ENCODE data around the gene SLC35E4. TPM values are rescaled to one million over a fixed set of nuclear protein-coding genes. Genes with fewer than 3 reads are reported as not detected.

Gene SLC35E4
- total and polyA plus RNA-seq, 3 donors from 2014 or later = 11.6 to 35.9 (median 11.6) TPM

DNA sequence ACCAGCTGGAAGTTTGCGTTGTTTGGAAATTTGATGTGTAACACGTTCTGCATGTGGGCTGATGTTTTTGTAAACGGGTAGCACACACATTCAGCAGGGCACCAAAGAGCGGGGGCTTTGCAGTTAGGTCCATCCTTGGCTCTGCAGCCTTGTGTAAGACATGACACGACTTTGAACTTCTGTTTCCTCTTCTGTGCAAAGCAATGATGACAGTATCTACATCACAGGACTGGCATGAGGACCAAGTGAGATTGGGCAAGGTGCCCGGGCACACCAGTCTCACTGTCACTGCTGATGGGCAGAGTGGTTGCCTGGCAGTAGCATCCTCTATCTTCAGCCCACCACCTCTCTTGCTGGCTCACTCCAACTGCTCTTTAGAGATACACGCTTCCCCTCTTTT, 25.3 kb upstream of the SLC35E4 start:
- H3K9me3 ChIP-seq = no peaks in the 10 kb centered on the region
- no peaks in the 10 kb centered on the region for H3K36me3 ChIP-seq (ENCODE audit: low read depth, missing control alignments)
- no peak overlapping the region for H3K27ac ChIP-seq
- H3K4me1 ChIP-seq = no peaks in the 10 kb centered on the region
- H3K4me3 ChIP-seq = no peak overlapping the region
- no peaks in the 10 kb centered on the region for H3K27me3 ChIP-seq
- intact Hi-C loops (cut with DNase I; ENCODE audit: low total_unique reads) = no loop called here
- DNase-seq = peak; percentile 38
- WGBS, 2 donors = 82 to 89% methylated on average over 7 of the region's 7 CpGs
- TF ChIP-seq, protein P1, sequence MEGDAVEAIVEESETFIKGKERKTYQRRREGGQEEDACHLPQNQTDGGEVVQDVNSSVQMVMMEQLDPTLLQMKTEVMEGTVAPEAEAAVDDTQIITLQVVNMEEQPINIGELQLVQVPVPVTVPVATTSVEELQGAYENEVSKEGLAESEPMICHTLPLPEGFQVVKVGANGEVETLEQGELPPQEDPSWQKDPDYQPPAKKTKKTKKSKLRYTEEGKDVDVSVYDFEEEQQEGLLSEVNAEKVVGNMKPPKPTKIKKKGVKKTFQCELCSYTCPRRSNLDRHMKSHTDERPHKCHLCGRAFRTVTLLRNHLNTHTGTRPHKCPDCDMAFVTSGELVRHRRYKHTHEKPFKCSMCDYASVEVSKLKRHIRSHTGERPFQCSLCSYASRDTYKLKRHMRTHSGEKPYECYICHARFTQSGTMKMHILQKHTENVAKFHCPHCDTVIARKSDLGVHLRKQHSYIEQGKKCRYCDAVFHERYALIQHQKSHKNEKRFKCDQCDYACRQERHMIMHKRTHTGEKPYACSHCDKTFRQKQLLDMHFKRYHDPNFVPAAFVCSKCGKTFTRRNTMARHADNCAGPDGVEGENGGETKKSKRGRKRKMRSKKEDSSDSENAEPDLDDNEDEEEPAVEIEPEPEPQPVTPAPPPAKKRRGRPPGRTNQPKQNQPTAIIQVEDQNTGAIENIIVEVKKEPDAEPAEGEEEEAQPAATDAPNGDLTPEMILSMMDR (IDR thresholded peaks at IDR 0.05) = no peak
- TF ChIP-seq POLR2A (IDR thresholded peaks at IDR 0.05) = no peak

DNA sequence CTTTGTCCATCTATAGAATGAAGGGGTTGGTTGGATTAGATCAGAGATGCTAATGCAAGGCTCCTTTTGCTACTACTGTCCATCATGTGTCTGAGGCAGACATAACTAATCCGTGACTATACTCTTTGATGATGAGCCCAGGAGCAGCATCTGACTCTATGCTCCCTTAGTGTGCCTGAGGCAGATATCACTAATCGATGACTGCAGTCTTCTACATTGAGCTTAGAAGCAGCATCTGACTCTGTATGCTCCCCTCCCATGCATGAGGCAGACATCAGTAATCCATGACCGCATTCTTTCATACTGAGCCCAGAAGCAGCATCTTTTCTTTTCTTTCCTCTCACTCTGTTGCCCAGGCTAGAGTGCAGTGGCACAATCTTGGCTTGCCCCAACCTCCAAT, 24.4 kb upstream of the SLC35E4 start:
- intact Hi-C loops (cut with DNase I; ENCODE audit: low total_unique reads) = no loop called here
- no peaks in the 10 kb centered on the region for H3K36me3 ChIP-seq (ENCODE audit: low read depth, missing control alignments)
- WGBS, 2 donors = 89 to 98% methylated on average over 3 of the region's 3 CpGs

DNA sequence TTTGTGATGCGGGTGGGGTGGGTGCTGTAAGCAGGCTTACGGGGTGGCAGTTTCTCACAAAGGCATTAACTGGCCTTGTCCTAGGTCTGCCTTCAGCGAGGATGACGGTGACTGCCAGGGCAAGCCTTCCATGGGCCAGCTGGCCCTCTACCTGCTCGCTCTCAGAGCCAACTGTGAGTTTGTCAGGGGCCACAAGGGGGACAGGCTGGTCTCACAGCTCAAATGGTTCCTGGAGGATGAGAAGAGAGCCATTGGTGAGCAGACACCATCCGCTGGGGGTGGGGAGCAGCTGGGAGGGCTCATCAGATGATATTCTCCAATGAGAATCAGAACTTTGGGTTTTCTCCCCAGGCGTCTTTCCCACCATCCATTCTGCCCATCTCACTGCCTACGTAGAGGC, 22.8 kb upstream of the SLC35E4 start:
- Histone ChIP-seq H3K27me3 (no peaks in the 10 kb centered on the region), H3K4me3 (no peak overlapping the region), H3K4me1 (no peaks in the 10 kb centered on the region), H3K27ac (no peak overlapping the region), H3K9me3 (no peaks in the 10 kb centered on the region), H3K36me3 (ENCODE audit: low read depth, missing control alignments) (no peaks in the 10 kb centered on the region)
- no peak for DNase-seq
- intact Hi-C loops (cut with DNase I; ENCODE audit: low total_unique reads) = no loop called here
- TF ChIP-seq POLR2A (IDR thresholded peaks at IDR 0.05) = no peak
- TF ChIP-seq, protein P1 (IDR thresholded peaks at IDR 0.05) = no peak
- WGBS, 2 donors = 94 to 96% methylated on average over 8 of the region's 8 CpGs

More for the DNA sequence above, 24.4 kb upstream of the SLC35E4 start:
- no peak overlapping the region for H3K27ac ChIP-seq
- H3K27me3 ChIP-seq = no peaks in the 10 kb centered on the region
- TF ChIP-seq, protein P1 (IDR thresholded peaks at IDR 0.05) = no peak
- no peak for TF ChIP-seq POLR2A (IDR thresholded peaks at IDR 0.05)
- no peak for DNase-seq
- H3K9me3 ChIP-seq = no peaks in the 10 kb centered on the region
- H3K4me1 ChIP-seq = no peaks in the 10 kb centered on the region
- H3K4me3 ChIP-seq = no peak overlapping the region

DNA sequence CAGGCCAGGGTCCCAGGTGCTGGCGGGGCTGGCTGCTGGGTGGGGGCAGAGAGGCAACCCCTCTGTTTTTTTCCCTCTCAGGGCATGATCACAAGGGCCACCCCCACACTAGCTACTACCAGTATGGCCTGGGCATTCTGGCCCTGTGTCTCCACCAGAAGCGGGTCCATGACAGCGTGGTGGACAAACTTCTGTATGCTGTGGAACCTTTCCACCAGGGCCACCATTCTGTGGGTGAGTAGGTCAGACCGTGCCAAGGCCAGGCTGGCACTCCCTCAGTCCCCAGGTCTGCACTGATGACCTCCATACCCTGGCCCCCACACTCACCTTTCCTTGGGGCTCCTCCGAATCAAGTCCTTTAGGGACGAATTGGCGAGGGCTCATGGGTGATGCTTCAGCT, 21.3 kb upstream of the SLC35E4 start:
- H3K4me3 ChIP-seq = no peak overlapping the region
- no peak overlapping the region for H3K27ac ChIP-seq
- H3K9me3 ChIP-seq = no peaks in the 10 kb centered on the region
- 92 to 97% methylated on average over 7 of the region's 7 CpGs for WGBS, 2 donors
- no peaks in the 10 kb centered on the region for H3K4me1 ChIP-seq
- H3K36me3 ChIP-seq (ENCODE audit: low read depth, missing control alignments) = no peaks in the 10 kb centered on the region
- no peak for DNase-seq
- H3K27me3 ChIP-seq = no peaks in the 10 kb centered on the region
- TF ChIP-seq POLR2A (IDR thresholded peaks at IDR 0.05) = no peak
- TF ChIP-seq, protein P1 (IDR thresholded peaks at IDR 0.05) = no peak
- intact Hi-C loops (cut with DNase I; ENCODE audit: low total_unique reads) = no loop called here

DNA sequence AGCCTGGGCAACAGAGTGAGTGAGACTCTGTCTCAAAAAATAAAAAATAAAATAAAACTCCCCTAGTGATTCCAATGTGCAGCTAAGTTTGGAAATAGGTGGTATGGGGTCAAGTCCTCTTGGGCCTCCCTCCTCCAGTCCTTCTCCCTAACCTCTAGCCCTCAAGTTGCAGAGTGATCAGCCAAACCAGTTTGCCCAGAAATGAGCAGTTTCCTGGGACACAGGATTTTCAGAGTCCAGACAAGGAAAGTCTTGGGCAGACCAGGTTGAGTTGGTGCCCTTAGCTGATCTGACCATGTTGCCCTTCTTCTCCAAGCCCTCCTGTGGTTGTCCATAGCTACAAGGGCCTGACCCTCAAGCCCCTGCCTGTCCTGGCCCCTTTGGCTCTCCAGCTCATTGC, 20.7 kb upstream of the SLC35E4 start:
- TF ChIP-seq, protein P1 (IDR thresholded peaks at IDR 0.05) = no peak
- no peak for TF ChIP-seq POLR2A (IDR thresholded peaks at IDR 0.05)
- no peaks in the 10 kb centered on the region for H3K9me3 ChIP-seq
- no peak overlapping the region for H3K4me3 ChIP-seq
- no peak overlapping the region for H3K27ac ChIP-seq
- H3K27me3 ChIP-seq = no peaks in the 10 kb centered on the region
- intact Hi-C loops (cut with DNase I; ENCODE audit: low total_unique reads) = no loop called here
- no peaks in the 10 kb centered on the region for H3K4me1 ChIP-seq
- no peaks in the 10 kb centered on the region for H3K36me3 ChIP-seq (ENCODE audit: low read depth, missing control alignments)
- no peak for DNase-seq
